Vagina (tissue), 2 donors: ENCODE data around the gene ADARB1.

Source experiments
- POLR2AphosphoS5 ChIP-seq, 2 donors: sonication (generic); formaldehyde crosslinking; IDR thresholded peaks; one replicate each; pipeline ENCODE4 v1.9.0; 2017; ENCODE audit warnings: antibody characterized with exemption in 2 of 2, mild to moderate bottlenecking in 2 of 2, low read depth in 1 of 2; ENCODE audit not compliant: insufficient read depth in 1 of 2
- TF ChIP-seq, protein P1 (sequence below), 3 experiments: fragments of 450-650 bp in 2 of 3; fragments of 200-600 bp in 1 of 3; sonication (generic) in 1 of 3; IDR thresholded peaks; one replicate each; pipeline ENCODE4 v1.5.1; 2017 to 2019; ENCODE audit warnings: antibody characterized with exemption in 3 of 3, mild to moderate bottlenecking in 2 of 3, moderate library complexity in 2 of 3

DNA sequence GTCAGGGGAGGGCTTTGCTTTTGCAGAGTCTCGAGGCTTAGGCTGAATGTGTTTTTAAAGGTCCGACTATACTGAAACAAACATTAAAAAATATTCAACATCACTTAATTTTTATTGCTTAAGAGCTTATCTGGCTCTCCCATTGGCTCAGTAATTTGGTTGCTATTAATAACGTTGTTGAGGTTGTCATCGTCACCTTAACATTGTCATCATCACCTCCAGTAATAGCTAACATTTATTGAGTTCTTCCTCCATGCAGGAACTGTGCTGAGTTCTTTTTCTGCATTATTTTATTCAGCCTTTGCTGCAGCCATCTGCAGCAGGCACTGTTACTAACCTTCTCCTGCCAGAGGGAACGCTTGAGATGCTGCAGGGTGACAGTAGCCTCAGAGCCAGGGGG lies 40.1 kb downstream of the ADARB1 start:
- TF ChIP-seq, protein P1, sequence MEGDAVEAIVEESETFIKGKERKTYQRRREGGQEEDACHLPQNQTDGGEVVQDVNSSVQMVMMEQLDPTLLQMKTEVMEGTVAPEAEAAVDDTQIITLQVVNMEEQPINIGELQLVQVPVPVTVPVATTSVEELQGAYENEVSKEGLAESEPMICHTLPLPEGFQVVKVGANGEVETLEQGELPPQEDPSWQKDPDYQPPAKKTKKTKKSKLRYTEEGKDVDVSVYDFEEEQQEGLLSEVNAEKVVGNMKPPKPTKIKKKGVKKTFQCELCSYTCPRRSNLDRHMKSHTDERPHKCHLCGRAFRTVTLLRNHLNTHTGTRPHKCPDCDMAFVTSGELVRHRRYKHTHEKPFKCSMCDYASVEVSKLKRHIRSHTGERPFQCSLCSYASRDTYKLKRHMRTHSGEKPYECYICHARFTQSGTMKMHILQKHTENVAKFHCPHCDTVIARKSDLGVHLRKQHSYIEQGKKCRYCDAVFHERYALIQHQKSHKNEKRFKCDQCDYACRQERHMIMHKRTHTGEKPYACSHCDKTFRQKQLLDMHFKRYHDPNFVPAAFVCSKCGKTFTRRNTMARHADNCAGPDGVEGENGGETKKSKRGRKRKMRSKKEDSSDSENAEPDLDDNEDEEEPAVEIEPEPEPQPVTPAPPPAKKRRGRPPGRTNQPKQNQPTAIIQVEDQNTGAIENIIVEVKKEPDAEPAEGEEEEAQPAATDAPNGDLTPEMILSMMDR (IDR thresholded peaks at IDR 0.05) = no peak
- no peak for TF ChIP-seq POLR2AphosphoS5 (IDR thresholded peaks at IDR 0.05; ENCODE audit: insufficient read depth in 1 of 2, low read depth in 1 of 2)
